ENCODE data around the gene KSR2. TPM values are rescaled to one million over a fixed set of nuclear protein-coding genes. Genes with fewer than 3 reads are reported as not detected.

KSR2 gene
- polyA plus RNA-seq, 3 donors, result under 0.01 to 0.20 (median 0.01) TPM

- H3K27ac ChIP-seq (ENCODE audit: low read depth, low read length), result no peak overlapping the region
- WGBS, 3 donors, result 86 to 96% (median 92%) methylated on average over 2 of the region's 2 CpGs
Measured at GRCh38 chr12:117842220-117842619, 126.6 kb downstream of the KSR2 start.

GRCh38 chr12:117837737-117838050, 131.1 kb downstream of the KSR2 start:
- WGBS, 3 donors, result 45 to 55% (median 51%) methylated on average over 3 of the region's 3 CpGs
- no peak overlapping the region for H3K27ac ChIP-seq (ENCODE audit: low read depth, low read length)

GRCh38 chr12:117836999-117837736, 131.6 kb downstream of the KSR2 start:
- H3K27ac ChIP-seq (ENCODE audit: low read depth, low read length), result no peak overlapping the region
- whole genome bisulfite sequencing, 3 donors, result 8 to 15% (median 8%) methylated on average over 22 of the region's 22 CpGs

- WGBS, 3 donors, result 70 to 85% (median 75%) methylated on average over 9 of the region's 9 CpGs
- no peak overlapping the region for H3K27ac ChIP-seq (ENCODE audit: low read depth, low read length)
Measured at GRCh38 chr12:117836476-117836875, 132.3 kb downstream of the KSR2 start.

GRCh38 chr12:117835156-117835555, 133.6 kb downstream of the KSR2 start:
- WGBS, 3 donors, result 72 to 91% (median 74%) methylated on average over 7 of the region's 7 CpGs

GRCh38 chr12:117832459-117833457, 136.0 kb downstream of the KSR2 start:
- no peak overlapping the region for H3K27ac ChIP-seq (ENCODE audit: low read depth, low read length)
- 79 to 87% (median 81%) methylated on average over 13 of the region's 13 CpGs for WGBS, 3 donors

More at GRCh38 chr12:117835156-117835555, 133.6 kb downstream of the KSR2 start:
- H3K27ac ChIP-seq (ENCODE audit: low read depth, low read length), result no peak overlapping the region

GRCh38 chr12:117830471-117830870, 138.3 kb downstream of the KSR2 start:
- no peak overlapping the region for H3K27ac ChIP-seq (ENCODE audit: low read depth, low read length)
- WGBS, 3 donors, result 76 to 81% (median 78%) methylated on average over 5 of the region's 5 CpGs

GRCh38 chr12:117829108-117829507, 139.7 kb downstream of the KSR2 start:
- WGBS, 3 donors, result 95 to 98% (median 96%) methylated on average over 2 of the region's 2 CpGs
- no peak overlapping the region for H3K27ac ChIP-seq (ENCODE audit: low read depth, low read length)

GRCh38 chr12:117827660-117828059, 141.1 kb downstream of the KSR2 start:
- no peak overlapping the region for H3K27ac ChIP-seq (ENCODE audit: low read depth, low read length)
- WGBS, 3 donors, result 83 to 94% (median 92%) methylated on average over 2 of the region's 2 CpGs

- 87 to 98% (median 90%) methylated on average over 3 of the region's 3 CpGs for WGBS, 3 donors
- no peak overlapping the region for H3K27ac ChIP-seq (ENCODE audit: low read depth, low read length)
Measured at GRCh38 chr12:117825827-117826226, 143.0 kb downstream of the KSR2 start.

GRCh38 chr12:117821480-117822175, 147.2 kb downstream of the KSR2 start:
- no peak overlapping the region for H3K27ac ChIP-seq (ENCODE audit: low read depth, low read length)
- 63 to 80% (median 71%) methylated on average over 6 of the region's 6 CpGs for WGBS, 3 donors

GRCh38 chr12:117820216-117820907, 148.4 kb downstream of the KSR2 start:
- H3K27ac ChIP-seq (ENCODE audit: low read depth, low read length), result no peak overlapping the region
- WGBS, 3 donors, result 73 to 76% (median 73%) methylated on average over 12 of the region's 12 CpGs

GRCh38 chr12:117819160-117819559, 149.6 kb downstream of the KSR2 start:
- no peak overlapping the region for H3K27ac ChIP-seq (ENCODE audit: low read depth, low read length)
- WGBS, 3 donors, result 43 to 72% (median 48%) methylated on average over 4 of the region's 4 CpGs

- no peak overlapping the region for H3K27ac ChIP-seq (ENCODE audit: low read depth, low read length)
- 34 to 46% (median 42%) methylated on average over 5 of the region's 5 CpGs for WGBS, 3 donors
Measured at GRCh38 chr12:117818400-117818799, 150.4 kb downstream of the KSR2 start.

- 73 to 86% (median 77%) methylated on average over 3 of the region's 3 CpGs for WGBS, 3 donors
- no peak overlapping the region for H3K27ac ChIP-seq (ENCODE audit: low read depth, low read length)
Measured at GRCh38 chr12:117809509-117809908, 159.3 kb downstream of the KSR2 start.

GRCh38 chr12:117807946-117808345, 160.8 kb downstream of the KSR2 start:
- WGBS, 3 donors, result 27 to 69% (median 53%) methylated on average over 2 of the region's 2 CpGs
- H3K27ac ChIP-seq (ENCODE audit: low read depth, low read length), result no peak overlapping the region

GRCh38 chr12:117807355-117807754, 161.4 kb downstream of the KSR2 start:
- no peak overlapping the region for H3K27ac ChIP-seq (ENCODE audit: low read depth, low read length)
- WGBS, 3 donors, result 96 to 97% (median 96%) methylated on average over 2 of the region's 2 CpGs

- WGBS, 3 donors, result 52 to 65% (median 61%) methylated on average over 7 of the region's 7 CpGs
- H3K27ac ChIP-seq (ENCODE audit: low read depth, low read length), result no peak overlapping the region
Measured at GRCh38 chr12:117805865-117806264, 162.9 kb downstream of the KSR2 start.

Measured in adipose tissue (tissue), 3 donors.